HG02763 (cell line): ENCODE data around the gene IGFBP7.

ENCODE experiments used
- ATAC-seq: cut with Tn5 transposase; IDR thresholded peaks from one replicate; pipeline ENCODE4 v1.9.1; 2021; ENCODE audit warnings: mild to moderate bottlenecking, moderate library complexity; ENCODE audit not compliant: unreplicated experiment

The IGFBP7 gene

DNA sequence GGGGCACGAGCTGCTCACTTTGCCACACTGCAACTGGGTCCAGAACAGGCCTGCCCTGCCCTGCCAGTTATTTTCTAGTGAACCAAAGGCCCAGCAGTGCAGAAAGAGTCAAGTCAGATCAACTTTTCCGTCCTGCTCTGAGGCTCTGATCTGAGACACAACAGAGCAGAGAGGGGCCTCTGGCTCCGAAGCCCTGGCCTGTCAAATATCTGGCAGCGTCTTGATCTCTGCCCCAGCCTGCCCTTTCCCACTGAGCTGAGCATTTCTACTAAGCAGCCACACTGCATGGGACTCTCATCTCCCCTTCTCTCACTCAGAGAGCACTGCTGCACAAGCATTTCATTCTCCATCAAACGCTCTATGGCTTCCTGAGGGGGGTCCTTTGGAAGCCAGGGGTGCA is 11.8 kb downstream of the IGFBP7 start:
- ATAC-seq = no peak

DNA sequence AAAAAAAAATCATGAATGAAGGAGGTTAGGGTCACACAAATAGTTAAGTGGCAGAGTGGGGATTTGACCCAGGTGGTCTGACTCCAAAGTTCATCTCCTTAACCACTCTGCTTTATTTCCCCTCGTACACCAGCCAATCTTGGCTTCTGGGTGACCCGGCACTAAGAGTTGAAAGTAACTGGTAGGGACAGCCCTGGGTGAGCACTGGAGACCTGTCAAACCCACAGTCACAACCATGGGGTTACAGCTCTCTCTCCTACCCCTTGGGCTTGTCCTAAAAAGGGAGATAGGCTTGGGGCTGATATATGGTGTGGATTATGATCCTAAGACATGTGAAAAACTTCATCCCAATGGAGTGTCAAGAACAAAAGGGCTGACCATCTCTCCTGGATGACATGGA is 12.5 kb downstream of the IGFBP7 start:
- no peak for ATAC-seq

DNA sequence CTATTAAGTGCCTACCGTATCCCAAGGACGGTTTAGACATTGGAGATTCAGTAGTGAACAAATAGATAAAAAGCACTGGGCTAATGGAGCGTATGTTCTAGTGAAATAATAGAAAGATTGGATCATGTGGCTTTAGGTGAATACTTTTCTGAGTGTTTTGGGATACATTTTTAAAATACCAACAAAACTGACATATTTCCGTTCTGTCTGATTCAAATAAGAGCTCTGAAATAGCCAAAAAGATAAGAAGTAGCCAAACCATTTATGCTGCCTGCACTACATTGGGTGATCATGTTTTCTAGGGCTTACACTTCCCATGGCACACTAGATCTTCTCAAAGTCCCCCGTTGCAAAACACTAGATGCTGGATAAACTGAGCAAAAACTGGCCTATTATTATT is 14.2 kb downstream of the IGFBP7 start:
- ATAC-seq = no peak

DNA sequence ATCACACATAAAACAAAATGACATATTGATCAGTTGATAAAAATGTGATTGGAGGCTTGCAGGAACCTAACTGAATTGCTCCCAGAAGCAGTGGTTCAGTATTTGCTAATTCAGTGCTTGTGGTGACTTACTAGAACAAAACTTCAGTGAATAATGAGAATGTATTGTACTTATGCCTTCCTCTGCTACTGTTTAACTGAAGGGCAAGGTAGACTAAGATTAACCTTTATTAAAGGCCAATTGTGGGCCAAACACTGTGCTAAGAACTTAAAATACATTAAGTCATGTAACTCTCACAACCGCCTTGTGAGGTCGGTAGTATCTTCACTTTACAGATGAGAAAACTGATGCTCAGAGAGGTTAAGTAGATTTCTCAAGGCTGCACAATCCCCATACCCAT is 14.9 kb downstream of the IGFBP7 start:
- ATAC-seq = no peak

DNA sequence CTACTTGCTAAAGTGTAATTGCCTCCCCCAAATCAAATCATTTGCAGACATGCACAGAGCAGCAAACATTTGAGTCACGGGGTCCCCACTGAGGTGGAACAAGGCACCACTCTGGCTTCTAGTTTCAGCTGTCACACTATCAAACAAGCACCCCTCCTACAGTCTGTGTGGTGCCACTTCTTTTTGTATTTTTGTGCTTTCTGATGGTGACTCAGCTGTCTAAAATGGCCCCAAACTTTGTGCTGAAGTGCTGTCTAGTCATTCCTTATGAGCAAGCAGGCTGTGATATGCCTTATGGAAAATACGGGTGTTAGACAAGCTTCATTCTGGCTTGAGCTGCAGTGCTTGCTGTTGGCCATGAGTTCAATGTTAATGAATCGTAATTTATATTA is 15.4 kb downstream of the IGFBP7 start:
- no peak for ATAC-seq

DNA sequence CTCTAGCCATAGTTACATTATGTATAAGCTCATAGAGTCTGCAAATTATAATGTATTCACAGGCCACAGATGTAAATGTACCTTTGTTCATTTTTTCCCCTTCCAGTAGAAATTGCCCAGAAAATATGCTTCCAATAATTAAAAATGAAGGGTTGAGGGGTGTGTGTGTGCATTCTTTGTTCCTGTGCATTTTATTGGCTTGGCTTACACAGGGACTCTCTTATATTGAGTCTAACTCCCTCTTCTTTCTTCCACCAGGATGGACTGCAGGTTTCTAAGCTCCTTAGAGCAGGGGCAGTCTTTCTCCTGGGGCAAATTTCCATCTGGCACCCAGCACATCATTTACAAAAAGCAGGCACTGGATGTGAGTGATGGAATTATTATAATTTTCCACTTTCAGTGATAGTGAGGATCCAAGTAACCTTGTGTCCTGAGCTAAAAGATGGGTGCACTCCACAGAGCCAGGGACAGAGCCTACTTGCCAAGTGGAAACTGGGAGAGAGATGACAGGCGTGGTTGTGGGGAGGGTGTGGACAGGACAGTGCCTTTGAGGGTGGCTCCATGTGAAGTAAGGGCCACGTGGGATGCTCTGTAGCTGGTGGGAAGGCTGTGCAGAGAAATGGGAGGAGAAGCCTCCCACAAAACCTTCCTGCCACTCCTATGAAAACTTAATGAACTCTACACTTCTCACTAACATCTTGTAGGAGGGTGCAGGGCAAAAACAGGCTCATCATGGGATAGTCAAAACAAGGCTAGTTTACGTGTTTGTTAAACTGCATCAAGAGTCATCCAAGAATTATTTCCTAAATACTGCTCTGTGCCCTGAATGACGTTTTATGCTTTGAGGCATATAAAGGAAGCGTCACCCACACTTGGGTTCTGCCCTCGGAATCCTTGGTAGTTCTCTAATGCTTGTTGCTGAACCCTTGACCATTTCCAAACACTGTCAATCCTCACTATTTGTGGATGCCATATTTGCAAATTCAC is 16.0 kb downstream of the IGFBP7 start:
- no peak for ATAC-seq

DNA sequence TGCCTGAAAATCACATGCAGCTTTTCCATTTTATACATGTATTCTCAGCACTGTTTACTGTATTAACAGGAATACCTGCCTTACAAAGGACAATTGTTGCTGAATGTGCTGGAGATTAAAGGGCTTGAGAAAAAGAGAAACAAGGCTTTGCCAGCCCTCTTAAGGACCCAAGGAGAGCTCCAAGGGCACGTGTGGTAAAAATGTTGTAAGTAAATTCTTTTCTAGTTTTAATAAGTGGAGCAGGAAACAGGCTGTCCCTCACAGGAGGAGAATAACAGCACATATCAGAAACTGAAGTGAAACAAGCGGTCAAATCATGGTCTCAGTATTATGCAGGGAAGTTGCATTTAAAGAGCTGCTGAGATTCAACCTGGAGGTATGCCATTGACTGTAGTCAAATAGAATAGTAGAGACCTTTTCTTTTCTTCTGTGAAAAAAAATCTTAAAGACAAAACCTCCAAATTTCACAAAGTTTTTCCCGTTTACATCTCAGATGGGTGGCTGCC is 18.5 kb downstream of the IGFBP7 start:
- ATAC-seq = no peak

DNA sequence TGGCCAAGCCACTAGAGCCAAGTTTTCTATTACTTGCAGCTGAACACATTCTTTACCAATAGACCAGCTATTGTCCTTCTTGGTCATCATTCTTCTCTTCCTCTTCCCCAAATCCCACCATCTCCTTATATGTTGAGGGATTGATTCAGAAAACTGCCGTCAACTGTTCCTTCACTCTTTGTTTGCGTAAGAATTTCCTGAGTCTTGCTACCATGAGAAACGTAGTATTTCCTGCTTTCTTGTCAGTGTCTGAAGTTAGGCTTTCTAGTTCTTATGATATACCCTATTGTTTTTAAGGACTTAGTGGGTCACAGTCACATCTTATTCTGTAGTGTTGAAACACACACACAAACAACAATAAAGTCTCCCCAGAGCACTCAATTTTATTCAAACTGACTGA is 20.1 kb downstream of the IGFBP7 start:
- no peak for ATAC-seq

DNA sequence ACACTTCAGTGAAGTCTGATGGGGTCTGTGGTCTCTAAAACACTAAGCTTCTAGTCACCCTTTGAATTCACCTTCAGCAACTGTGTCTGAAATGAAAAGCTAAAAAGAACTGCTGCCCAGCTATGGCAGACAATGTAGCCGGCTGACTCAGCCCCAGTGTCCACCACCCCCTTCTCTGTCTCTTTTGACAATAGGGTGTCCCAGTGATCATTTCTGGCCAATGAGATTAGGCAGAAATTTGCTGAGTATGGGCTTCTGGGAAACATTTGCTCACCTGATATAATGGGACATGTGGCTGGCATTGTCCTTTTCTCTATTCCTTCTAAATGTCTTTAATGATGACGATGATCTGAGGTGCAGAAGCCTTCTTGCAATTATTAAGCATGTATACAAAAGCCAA is 20.6 kb downstream of the IGFBP7 start:
- ATAC-seq = no peak

DNA sequence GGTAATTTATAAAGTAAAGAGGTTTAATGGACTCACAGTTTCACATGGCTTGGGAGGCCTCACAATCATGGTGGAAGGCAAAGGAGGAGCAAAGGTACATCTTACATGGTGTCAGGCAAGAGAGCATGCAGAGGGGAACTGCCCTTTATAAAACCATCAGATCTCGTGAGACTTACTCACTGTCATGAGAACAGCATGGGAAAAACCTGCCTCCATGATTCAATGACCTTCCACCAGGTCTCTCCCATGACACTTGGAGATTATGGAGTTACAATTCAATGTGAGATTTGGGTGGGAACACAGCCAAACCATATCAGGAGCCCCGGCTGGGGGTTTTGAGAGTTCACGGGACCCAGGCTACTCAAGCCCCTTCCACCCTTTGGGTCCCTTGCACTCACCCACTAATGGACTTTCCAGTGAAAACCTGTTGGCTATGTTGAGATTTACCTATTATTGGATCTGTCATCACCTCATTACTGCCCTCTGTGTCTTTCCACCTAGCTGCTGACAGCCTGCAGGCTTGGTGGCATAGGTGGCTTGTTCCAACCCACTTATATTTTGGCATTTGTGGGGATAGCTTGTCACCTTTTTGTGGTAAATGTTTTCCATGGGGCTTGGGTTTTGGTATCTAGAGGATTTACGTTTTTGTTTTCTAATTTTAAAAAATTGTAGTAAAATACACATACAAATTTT is 24.0 kb downstream of the IGFBP7 start:
- ATAC-seq = no peak

DNA sequence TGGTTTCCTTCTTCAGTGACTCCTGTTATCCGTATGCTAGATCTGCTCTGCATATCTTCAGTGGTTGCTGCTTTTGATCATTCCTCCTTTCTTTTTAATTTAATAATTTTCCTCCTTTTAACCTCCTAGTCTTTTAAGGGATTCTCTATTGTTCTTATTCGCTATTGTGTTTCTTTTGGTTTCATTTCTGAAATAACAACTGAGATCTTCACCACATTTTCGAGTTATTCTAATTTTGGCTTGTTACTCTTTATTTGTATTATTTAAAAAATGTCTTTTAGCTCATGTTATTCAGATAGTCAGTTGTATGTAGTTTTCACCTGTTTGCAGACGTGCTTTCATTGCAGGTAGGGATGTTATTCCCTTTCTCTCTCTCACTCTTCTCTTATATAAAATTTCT is 24.9 kb downstream of the IGFBP7 start:
- ATAC-seq = no peak

DNA sequence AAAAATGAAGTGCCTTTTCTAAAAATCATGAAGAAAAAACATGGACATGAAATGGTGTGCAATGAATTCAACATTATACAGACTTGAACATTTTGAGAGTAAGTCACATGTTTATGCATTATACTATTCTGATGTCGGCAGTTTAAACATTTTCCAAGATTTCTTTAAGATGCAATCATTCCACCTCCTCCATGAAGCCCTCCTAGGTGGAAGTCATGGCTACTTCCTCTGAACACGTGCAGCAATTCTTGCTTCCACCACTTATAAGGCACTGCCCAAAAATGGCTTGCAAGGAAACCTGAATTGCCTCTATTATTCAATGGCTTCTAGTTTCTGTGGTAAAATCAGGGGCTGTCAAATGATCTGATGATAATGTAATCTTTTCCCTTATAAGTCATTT is 25.8 kb downstream of the IGFBP7 start:
- ATAC-seq = no peak

DNA sequence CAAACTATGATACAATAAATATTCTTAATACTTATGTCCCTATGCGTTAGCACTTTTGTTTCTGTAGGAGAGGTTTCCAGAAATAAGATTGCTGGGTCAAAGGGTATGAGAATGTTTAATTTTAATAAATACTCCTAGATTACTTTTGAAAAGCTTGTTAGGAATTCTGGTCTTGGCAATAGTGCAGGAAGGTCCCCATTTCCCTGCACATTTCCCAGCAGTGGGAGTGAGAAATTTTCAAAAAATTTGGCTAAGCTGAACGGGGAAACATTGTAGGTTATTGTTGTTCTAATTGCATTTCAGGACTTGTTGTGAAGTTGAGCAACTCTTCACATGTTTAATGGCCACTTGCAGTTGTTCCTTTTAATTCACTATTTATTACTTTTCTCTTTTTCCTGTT is 27.1 kb downstream of the IGFBP7 start:
- ATAC-seq = no peak

DNA sequence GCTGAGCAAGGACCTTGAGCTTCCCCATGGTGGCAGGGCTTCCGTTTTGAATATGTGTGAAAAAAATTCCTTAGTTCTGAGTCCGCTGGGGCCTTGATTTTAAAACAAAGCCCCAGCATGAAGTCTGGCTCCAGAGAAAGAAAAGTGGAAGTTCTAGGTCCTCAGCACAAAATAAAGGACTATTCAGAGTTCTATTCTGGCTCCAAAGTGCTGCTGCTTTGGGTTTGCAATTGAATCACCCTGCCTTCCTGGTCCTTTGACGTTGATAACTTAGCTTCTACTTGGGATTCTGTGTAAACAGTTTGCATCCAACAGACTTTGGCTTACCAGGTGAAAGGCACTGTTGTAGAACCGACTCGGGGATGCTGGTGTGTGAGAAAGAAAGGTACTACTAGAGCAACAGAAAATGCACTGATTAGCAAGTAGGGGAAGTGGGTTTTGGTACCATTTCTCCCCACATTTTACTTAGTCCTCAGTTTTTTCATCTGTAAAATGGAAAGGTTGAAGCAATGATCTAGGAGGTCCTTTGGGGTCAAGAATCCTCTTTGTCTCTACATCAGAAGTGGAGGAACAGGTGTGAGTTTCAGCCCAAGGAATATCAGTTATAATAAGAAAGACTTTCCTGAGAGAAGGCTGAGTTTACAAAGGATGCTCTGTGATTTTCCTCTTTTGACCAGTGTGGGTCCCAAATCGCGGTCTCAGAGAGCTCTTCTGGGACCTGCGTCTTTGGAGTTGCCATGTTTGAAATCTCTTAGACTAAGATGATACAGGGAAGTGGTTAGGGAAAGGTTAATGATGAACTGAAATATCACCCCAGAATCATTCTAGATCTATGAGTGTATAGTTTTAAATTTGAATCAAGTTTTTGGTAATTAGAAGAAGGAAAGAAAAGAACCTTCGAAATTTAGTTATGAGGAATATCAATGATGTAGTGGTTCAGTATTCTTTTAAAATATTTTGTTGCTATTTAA is 28.2 kb downstream of the IGFBP7 start:
- no peak for ATAC-seq

DNA sequence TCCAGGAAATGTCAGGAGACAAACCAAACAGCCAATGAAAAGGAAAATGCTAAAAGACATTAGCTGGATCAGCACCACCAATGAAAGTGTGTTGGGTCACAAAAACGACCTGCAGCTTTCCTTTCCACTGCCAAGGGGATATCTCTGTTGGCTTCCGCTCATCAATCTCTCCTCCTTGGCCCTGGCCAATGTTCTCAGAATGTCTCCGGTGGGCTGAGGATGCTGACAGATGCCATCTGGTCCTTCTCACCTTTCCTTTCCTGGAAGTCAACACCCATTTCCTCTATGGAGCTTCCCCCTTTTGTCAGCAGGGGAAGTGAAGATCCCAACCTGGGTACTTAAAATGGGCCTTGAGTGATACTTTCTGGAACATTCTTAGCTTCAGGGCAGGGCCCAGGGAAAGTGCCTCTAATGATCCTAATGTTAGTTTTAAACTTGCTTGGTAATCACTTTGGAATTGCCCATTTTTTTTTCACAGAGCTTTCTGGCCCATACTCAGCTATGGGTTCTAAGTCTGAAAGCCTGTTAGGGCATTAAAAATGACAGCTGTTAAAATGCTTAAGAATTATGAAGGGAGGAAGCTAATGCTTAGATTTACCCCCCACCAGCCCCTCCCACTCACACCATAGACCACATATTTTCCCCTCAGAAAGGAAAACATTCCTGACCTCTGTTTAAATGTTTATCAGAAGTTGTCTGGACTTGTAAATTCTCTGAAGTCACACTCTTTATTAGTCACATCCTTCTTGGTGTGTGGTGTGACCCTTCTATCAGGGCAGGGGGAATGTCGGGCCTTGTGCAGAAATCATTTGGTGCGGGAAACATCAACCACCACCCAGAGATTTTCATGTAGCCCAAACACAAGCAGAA is 29.2 kb downstream of the IGFBP7 start:
- no peak for ATAC-seq

DNA sequence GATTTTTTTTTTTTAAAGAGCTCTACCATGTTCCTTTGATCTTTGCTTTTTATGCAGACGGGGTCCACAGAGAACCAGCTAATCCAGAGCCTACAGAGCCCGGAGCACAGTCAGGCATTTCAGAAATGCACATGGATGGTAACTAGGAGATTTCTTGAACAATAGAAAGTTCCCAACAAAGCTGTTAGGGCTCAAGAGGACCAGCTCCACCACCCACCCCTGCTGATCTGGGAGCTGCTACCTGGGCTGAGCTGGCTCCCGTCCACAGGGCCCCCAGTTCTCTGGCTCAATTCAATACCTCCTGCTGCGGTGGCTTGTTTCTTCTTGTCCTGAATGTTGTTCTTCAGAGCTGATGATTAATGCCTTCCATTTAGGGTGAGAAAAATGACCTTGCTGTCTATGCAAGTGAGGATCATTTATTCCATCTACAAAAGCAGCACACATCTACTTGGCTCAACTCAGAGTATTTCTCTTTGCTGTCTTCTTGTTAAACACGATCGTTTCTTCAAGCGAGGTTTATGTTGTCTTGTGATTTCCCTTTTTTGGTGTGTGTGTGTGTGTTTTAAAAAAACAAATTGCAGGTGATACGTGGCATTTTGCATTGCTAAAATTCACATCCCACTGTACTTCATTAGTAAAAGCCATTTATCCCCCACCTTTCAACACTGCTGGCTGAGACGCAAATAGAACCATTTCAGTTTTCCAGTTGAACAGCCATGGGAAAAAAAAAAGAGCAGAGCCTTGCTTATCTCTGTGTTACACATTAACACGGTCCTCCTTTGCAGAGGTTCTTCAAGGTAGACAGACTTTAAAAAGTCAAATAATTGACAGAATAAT is 31.3 kb downstream of the IGFBP7 start:
- ATAC-seq = no peak

DNA sequence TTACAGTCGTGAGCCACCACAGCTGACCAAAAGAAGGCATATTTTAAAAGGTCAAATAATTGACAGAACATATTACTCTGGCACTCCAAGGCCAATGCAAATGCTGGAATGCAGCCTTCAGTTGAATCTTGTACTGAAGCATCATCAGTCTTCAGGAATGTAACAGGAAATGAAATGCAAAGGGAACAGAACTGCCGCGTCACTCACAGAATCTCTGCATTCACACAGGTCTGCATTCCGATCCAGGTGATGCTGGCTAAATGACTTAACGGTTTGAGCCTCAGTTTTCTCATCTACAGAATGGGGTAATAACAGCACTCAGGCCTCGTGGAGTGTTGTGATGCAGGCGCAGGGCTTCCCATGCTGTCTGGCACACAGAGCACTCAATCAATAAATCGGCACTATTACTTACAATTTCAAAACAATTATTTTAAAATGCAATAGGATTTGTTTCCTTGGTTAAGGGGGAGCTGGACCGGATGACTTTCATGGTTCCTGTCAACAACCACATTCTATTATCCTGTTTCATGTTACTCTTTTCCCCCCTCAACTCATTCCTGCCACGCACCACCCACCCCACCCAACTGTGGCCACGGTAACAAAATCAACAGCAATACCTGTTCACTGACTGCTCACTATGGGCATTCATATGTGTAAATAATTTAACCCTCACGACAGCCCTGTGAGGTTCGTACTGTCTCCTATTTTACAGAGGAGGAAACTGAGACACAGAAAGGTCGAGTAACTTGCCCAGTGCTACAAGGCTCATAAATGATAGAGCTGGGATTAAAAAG is 32.4 kb downstream of the IGFBP7 start:
- ATAC-seq = no peak

DNA sequence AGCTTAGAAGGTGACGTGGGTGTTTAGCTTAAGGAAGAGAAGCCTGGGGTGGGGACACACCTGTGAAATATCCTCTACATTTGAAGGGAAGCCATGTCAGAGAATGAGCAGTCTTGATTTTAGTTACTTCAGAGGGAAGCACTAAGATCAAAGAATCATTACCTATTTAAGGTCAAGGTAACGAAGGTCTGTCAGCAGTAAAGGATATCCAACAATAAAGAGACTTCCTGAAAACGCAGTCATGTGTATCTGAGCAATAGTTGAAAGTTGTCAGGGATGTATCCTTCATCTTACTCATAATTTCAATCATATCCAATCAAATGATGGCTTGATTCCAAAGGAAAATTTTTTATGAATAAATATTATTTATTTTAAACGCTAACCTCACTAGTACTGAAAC is 33.5 kb downstream of the IGFBP7 start:
- no peak for ATAC-seq
